Embryonic facial prominence (tissue), 1 donor: ENCODE data around the gene AGAP1.

Experiments used
- DNase-seq: peaks from one replicate; pipeline ENCODE4 v3.0.0-alpha.2; 2016; ENCODE audit errors: extremely low spot score

AGAP1 gene

GRCh38 chr2:235765181-235765820, 271.5 kb downstream of the AGAP1 start:
- DNase-seq = no peak

- DNase-seq = peak; percentile 85
Measured at GRCh38 chr2:235766278-235766677, 272.4 kb downstream of the AGAP1 start.

DNA sequence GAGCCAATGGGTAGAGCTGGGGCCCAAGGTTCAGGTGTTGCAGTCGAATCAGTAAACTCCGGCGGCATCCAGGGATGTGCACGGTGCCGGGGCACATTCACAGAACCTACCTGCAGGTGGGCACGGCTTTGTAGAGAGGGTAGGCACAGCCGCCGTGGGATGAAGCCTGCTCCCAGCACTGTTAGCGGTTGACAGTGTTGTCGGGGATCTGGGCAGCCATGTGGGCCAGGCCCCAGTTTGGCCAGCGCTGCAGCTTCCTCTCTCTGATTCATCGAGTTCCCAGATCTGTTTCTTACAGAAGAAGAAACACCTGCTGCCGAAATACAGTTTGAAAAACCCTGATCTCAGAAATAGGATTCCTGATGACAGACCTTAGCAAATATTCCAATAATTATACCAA, 274.8 kb downstream of the AGAP1 start:
- no peak for DNase-seq

- DNase-seq = no peak
Measured at GRCh38 chr2:235769046-235769445, 275.2 kb downstream of the AGAP1 start.

- DNase-seq = no peak
Measured at GRCh38 chr2:235770909-235771820, 277.3 kb downstream of the AGAP1 start.

- DNase-seq = no peak
Measured at GRCh38 chr2:235773188-235773928, 279.5 kb downstream of the AGAP1 start.

DNA sequence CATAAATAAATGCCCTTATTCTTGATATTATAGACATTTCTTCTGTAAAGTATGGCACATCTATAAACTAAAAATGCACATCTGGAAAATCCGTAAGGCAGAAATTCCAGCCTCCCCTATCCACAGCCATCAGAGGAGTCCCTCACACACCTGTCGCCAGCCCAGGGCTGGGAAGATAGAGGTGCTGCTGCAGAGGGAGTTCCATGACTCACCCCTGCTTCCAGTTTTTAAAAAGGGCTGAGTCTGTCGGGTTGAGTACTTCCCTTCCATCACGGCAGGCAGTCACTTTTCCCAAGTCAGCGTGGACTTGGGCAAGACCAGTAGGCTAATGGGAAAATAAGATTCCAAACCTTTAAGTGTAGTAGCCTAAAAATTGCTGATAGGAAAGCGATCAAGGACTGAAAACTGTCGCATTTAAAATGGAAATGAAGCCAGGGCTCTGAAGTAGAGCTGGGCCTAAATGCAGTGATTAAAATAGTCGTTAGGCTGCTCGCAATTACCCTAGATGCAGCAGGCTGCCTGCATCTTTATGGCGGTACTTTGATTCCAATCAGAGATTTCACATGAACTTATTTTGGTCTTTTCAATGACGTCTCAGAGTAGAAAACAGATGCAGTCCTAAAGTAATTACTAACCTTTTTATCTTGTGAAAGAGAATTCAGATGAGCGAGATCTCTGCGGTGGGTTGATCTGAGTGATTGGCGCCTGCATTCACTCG, 280.5 kb downstream of the AGAP1 start:
- DNase-seq = no peak

- DNase-seq = no peak
Measured at GRCh38 chr2:235776531-235776930, 282.7 kb downstream of the AGAP1 start.

DNA sequence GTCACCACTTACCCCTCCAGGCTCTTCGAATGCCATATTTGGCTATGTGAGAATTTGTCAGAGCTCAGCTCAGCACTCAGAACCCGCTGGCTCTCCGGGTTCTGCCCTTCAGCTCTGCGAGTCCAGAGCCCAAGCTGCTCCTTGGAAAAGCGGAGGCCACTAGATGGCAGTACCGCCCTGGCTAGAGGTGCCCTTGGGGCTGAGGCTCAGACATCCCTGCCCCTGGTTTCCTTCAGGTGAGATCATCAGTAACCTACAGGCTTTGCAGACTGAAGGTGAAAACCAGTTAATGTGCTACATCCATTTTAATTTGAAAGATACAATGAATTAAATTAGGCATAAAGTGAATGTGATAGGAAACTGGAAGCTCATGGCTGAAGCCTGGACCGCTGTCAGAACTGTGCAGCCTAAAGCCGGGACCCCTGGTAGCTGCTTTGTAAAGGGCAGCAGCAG, 285.6 kb downstream of the AGAP1 start:
- DNase-seq = peak; percentile 26

DNA sequence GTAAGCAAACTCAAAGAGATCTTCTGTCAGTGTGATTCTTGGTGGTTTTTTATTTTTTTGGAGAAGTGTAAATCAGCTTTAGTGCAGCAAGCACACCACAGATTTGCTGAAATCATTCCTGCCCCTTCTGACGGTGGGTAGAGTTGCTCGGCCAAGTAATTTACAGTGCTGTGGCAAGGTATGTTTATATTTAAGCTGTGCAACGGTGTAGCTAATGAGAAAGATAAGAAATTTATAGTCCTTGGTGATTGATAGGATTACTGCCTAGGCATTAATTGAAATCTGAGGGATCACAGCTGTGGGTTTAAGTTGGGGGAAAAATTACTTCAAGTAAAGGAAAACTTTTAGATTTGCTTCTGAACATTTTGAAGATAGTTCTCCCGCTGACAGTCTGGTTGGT, 286.6 kb downstream of the AGAP1 start:
- DNase-seq = no peak

DNA sequence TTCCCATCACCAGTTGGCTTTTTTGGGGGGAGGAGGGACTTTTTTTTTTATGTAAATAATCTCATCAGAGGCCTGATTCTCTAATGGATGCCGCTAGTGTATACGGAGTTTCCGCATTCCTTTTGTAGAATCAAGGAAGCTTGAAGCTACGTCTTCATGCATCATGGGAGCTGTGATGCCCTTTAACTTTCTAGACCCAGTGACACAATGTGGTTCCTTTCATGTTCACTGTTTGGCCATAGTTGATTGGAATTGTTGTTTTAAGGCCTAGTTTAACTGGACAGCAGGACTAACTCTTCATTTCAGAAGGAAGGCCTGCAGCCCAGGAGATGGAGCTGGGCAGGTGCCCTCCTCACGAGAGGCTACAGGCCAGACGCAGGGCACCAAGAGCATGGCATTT, 287.9 kb downstream of the AGAP1 start:
- no peak for DNase-seq

- no peak for DNase-seq
Measured at GRCh38 chr2:235784788-235785187, 290.9 kb downstream of the AGAP1 start.

- DNase-seq = no peak
Measured at GRCh38 chr2:235789552-235789951, 295.7 kb downstream of the AGAP1 start.

DNA sequence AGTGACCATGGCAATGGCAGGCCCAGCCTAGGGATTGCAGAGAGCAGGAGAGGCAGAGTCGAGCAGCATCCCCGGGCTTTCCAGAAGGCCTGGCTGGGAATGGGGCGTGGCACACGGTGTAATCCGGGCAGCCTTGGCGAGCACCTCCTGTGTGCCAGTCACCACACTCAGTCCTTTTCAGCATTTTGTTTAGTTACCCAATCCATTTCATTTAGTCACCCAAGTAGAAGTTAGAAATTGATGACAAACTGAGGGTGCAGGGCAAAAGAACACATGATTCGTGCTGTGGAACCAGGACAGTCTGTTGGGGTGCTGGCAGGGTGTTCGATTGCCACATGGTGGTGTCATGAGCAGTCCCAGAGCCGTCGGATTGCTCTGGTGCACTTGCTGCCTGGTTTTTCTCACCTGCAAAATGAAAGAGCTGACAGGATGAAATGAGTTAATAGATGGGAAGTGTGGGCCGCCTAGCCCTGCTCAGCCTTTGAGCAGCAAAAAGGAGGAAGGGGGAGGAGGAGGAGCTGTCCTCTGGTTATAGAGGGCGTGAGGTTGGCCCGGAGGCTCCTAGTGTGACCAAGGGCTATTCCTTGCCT, 299.4 kb downstream of the AGAP1 start:
- no peak for DNase-seq

- no peak for DNase-seq
Measured at GRCh38 chr2:235799281-235799680, 305.4 kb downstream of the AGAP1 start.

DNA sequence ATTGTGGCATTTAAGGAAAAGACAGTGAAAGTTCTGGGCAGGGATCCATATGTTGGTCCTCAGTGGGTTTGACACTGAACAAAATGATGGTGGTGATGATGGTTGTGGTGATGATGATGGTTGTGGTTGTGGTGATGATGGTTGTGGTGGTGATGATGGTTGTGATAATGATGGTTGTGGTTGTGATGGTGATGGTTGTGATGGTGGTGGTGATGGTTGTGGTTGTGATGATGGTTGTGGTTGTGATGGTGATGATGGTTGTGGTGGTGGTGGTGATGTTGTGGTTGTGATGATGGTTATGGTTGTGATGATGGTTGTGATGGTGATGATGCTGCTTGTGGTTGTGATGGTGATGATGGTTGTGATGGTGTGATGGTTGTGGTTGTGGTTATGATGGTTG, 308.7 kb downstream of the AGAP1 start:
- no peak for DNase-seq

- DNase-seq = no peak
Measured at GRCh38 chr2:235803028-235803427, 309.2 kb downstream of the AGAP1 start.

GRCh38 chr2:235804676-235805075, 310.8 kb downstream of the AGAP1 start:
- DNase-seq = no peak

DNA sequence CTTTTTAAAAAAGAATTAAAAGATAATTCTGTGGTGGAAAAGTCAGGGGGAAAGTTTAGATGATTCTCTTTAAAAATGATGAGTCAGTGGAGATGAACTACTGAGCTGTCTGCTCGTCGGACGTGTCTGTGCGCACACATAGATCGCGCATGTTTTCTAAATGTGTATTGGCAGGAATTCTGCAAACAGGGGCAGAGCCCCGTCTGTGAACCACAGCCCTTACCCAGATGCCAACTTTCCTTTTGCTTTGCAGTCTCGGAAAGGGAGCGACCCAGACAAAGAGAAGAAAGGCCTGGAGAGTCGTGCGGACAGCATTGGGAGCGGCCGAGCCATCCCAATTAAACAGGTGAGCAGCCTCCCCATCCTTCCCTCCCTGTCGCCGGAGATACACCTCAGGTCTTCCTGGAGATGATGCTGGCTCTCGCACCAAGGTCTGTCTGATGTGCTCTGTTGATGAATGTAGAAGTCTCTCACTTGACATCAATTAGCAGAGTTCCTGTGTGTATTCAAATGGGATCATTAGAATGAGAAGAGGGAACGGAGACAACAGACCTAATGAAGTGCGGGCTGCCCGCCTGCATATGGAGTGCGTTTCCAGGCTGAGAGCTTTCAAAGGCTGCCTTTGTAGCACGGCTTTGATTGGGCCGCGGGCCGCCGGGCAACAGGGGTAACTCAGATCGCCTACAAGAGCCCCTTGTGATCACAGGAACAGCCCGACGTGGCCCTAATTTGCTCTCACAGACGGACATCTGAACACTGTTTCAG, 313.3 kb downstream of the AGAP1 start:
- DNase-seq = no peak

GRCh38 chr2:235808366-235808765, 314.5 kb downstream of the AGAP1 start:
- no peak for DNase-seq

GRCh38 chr2:235810252-235810651, 316.4 kb downstream of the AGAP1 start:
- DNase-seq = no peak
